Testis (tissue), 3 donors: ENCODE data around the gene H6PD. TPM values are rescaled to one million over a fixed set of nuclear protein-coding genes. Genes with fewer than 3 reads are reported as not detected.

Experiments
- DNase-seq: peaks from one replicate; pipeline ENCODE4 v3.0.0-alpha.2; 2019
- H3K27ac ChIP-seq, 2 donors: fragments of 200-600 bp; sonication (generic); one replicate each; pipeline ENCODE4 v1.5.1; 2019
- H3K27me3 ChIP-seq: fragments of 200-600 bp; sonication (generic); one replicate; pipeline ENCODE4 v1.5.1; 2019
- H3K36me3 ChIP-seq: fragments of 200-600 bp; sonication (generic); one replicate; pipeline ENCODE4 v1.5.1; 2017; ENCODE audit warnings: low read depth; ENCODE audit errors: missing control alignments
- H3K4me1 ChIP-seq: fragments of 200-600 bp; sonication (generic); one replicate; pipeline ENCODE4 v1.5.1; 2019
- H3K4me3 ChIP-seq, 2 donors: fragments of 200-600 bp; sonication (generic); one replicate each; pipeline ENCODE4 v1.5.1; 2017 to 2019
- H3K9me3 ChIP-seq: fragments of 200-600 bp; sonication (generic); one replicate; pipeline ENCODE4 v1.5.1; 2017
- POLR2A ChIP-seq: fragments of 450-650 bp; IDR thresholded peaks from one replicate; pipeline ENCODE4 v1.6.1; 2017; ENCODE audit warnings: antibody characterized with exemption, mild to moderate bottlenecking, moderate library complexity
- WGBS, 2 donors: methylation state at CpG; one replicate each; pipeline ENCODE4 v1.1.5; 2018; 5-methylcytosine and 5-hydroxymethylcytosine counted together
- intact Hi-C: fragments of 100-400 bp; cut with DNase I; formaldehyde crosslinking; loops from one replicate; pipeline ENCODE4 v1.15.1; 2023; ENCODE audit warnings: low total_unique reads
- polyA plus RNA-seq: library from polyadenylated mRNA; stranded (reverse); fragments of 350-450 nt; fragmentation: Illumina TruSeq; extraction: RNeasy Lipid Tissue Mini Kit (QIAGEN cat#74804); gene quantifications from one replicate; pipeline ENCODE4 v1.2.3, GENCODE V29; 2014; ENCODE audit warnings: low read depth, low replicate concordance; ENCODE audit not compliant: insufficient read depth
- total RNA-seq, 2 donors: library from RNA; depleted of rRNA; stranded (reverse); fragments of >200 nt; gene quantifications; one replicate each; pipeline ENCODE4 v1.2.3, GENCODE V29; 2016
- TF ChIP-seq, protein P1 (sequence below), 3 experiments: fragments of 450-650 bp in 2 of 3; fragments of 200-600 bp in 1 of 3; sonication (generic) in 1 of 3; IDR thresholded peaks; one replicate each; pipeline ENCODE4 v1.5.1; 2016 to 2019; ENCODE audit warnings: antibody characterized with exemption in 3 of 3, mild to moderate bottlenecking in 2 of 3, moderate library complexity in 1 of 3

Gene H6PD
- total and polyA plus RNA-seq, 3 donors from 2014 or later, result 23.8 to 67.8 (median 55.0) TPM

DNA sequence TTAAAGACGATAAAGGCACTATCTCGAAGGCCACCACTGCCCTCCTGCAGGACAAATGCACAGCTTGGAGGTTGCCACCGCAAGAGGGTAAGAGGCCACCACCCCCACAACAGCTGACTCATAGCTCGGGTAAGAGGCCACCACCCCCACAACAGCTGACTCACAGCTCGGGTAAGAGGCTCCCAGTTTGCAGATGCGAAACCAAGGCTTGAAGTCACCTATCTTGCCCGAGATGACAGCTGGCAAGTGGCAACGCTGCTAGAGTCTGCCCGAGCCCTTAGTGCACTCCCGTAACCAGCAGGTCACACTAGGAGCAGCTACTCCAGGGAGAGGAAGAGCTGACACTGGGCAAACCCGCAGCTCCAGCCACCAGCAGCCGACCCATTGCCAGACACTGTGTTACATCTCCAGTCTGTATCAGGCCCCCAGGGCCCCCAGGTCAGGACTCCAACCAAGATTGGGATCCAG, 41.0 kb downstream of the H6PD start:
- WGBS, 2 donors, result 53 to 82% methylated on average over 5 to 12 of the region's 12 CpGs
- TF ChIP-seq, protein P1, sequence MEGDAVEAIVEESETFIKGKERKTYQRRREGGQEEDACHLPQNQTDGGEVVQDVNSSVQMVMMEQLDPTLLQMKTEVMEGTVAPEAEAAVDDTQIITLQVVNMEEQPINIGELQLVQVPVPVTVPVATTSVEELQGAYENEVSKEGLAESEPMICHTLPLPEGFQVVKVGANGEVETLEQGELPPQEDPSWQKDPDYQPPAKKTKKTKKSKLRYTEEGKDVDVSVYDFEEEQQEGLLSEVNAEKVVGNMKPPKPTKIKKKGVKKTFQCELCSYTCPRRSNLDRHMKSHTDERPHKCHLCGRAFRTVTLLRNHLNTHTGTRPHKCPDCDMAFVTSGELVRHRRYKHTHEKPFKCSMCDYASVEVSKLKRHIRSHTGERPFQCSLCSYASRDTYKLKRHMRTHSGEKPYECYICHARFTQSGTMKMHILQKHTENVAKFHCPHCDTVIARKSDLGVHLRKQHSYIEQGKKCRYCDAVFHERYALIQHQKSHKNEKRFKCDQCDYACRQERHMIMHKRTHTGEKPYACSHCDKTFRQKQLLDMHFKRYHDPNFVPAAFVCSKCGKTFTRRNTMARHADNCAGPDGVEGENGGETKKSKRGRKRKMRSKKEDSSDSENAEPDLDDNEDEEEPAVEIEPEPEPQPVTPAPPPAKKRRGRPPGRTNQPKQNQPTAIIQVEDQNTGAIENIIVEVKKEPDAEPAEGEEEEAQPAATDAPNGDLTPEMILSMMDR (IDR thresholded peaks at IDR 0.05), result no peak
- TF ChIP-seq POLR2A, result no peak
- Histone ChIP-seq H3K36me3 (no peaks in the 10 kb centered on the region), H3K9me3 (no peaks in the 10 kb centered on the region), H3K4me3 (no peak overlapping the region), H3K4me1 (peaks cover 12% of the 10 kb centered on the region), H3K27me3 (no peaks in the 10 kb centered on the region), H3K27ac (no peak overlapping the region)
- peak; percentile 80 for DNase-seq
- intact Hi-C loops, result no loop called here

DNA sequence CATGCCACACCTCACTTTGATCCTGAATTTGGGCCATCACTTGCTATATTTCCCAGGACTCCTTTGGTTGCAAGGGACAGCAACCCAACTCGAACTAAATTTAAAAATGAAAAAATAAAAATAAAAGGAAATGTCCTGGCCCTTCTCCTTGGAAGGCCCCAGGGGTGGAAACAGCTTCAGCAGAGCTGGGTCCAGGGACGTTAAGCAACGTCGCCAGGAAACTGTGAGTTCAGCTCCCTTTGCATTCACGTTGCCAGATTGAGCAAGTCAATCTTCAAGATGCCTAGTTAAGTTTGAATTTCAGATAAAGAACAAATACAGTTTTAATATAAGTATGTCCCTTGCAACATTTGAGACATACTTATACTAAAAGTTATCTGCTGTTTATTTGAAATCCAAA, 43.5 kb downstream of the H6PD start:
- WGBS, 2 donors, result 67 to 74% methylated on average over 5 of the region's 5 CpGs
- Histone ChIP-seq H3K27ac (no peak overlapping the region), H3K4me3 (no peak overlapping the region), H3K36me3 (no peaks in the 10 kb centered on the region), H3K9me3 (no peaks in the 10 kb centered on the region), H3K4me1 (peaks cover 25% of the 10 kb centered on the region), H3K27me3 (no peaks in the 10 kb centered on the region)
- TF ChIP-seq, protein P1 (IDR thresholded peaks at IDR 0.05), result no peak
- no peak for TF ChIP-seq POLR2A
- intact Hi-C loops, result no loop called here
- DNase-seq, result no peak

DNA sequence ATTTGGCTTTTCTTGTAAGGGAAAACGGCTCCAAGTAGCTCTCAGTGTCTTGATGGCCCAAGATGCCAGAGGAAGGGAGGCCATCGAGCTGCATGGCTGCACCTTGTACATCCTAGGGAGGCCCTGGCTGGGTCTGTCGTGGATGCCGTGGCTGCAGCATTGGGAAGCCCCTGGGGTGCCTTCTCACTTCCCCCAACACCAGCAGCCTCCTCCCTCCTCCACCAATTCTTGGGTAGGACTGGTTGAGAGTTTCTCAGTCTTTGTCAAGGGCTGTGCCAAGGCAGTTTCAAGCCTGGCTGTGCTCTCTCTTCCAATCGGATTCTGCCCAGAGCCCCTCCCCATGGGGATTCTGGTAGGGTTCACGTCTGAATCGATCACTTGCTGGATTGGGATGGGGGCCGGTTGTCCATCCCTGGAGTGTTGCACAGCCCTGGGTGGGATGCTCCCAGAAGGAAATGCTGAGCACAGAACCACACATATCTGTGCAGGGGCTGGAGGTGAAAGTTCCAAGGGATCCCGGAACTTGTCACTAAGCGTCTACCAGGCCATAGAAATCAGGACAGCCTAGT, 44.1 kb downstream of the H6PD start:
- Histone ChIP-seq H3K4me3 (no peak overlapping the region), H3K9me3 (no peaks in the 10 kb centered on the region), H3K27me3 (no peaks in the 10 kb centered on the region), H3K4me1 (peaks cover 25% of the 10 kb centered on the region), H3K27ac (no peak overlapping the region), H3K36me3 (no peaks in the 10 kb centered on the region)
- intact Hi-C loops, result no loop called here
- TF ChIP-seq, protein P1 (IDR thresholded peaks at IDR 0.05), result no peak
- no peak for TF ChIP-seq POLR2A
- no peak for DNase-seq
- 72 to 92% methylated on average over 10 of the region's 10 CpGs for WGBS, 2 donors

DNA sequence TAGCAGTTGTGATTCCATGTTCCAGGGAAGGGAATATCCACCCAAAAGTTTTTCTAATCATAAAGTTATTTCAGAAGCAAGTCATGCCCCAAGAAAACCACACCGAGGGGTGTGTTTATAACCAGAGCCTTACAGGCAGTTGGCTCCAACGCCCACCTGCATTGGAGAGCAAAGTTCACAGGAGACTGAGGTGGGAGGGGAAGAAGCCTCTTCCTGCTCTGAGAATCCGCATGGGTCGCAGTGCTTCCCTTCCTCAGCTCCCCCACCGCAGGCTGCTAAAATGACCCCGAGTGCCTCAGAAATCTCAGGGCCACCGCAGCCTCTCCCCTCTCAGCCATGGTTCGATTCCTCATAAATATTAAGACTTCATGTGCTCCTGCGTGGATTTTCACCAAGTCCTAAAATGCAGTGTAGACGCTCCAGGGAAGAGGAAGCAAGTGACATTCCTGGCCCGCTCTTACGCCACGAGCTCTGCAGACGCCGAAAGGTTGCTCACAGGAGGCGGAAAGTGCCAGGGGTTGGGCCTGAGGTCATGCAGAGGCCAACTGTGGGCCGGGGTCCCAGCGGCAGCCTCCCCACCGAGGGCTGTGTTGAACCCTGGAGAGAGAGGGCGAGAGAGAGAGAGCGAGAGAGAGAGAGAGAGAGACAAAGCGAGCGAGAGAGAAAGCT, 44.7 kb downstream of the H6PD start:
- Histone ChIP-seq H3K9me3 (no peaks in the 10 kb centered on the region), H3K36me3 (no peaks in the 10 kb centered on the region), H3K27ac (no peak overlapping the region), H3K4me3 (no peak overlapping the region), H3K4me1 (peaks cover 25% of the 10 kb centered on the region), H3K27me3 (no peaks in the 10 kb centered on the region)
- TF ChIP-seq POLR2A, result no peak
- TF ChIP-seq, protein P1 (IDR thresholded peaks at IDR 0.05), result no peak
- WGBS, 2 donors, result 69 to 70% methylated on average over 23 of the region's 23 CpGs
- intact Hi-C loops, result no loop called here
- DNase-seq, result no peak
